ENCODE measurements around the gene GALC. TPM values are rescaled to one million over a fixed set of nuclear protein-coding genes. Genes with fewer than 3 reads are reported as not detected.
A peak's percentile ranks its signal among the peaks of the same experiment; 100 is the strongest.

Gene GALC
- total and polyA plus RNA-seq, 12 donors: 8.3 to 330 (median 37.3) TPM

- no peaks in the 10 kb centered on the region for H3K9me3 ChIP-seq (replicated peaks in 1 of 3)
- H3K4me3 ChIP-seq: no peak overlapping the region
- no peaks in the 10 kb centered on the region for H3K27me3 ChIP-seq
- peaks cover 10 to 29% of the 10 kb centered on the region in 2 donors for H3K4me1 ChIP-seq (replicated peaks in 1 of 2)
- H3K36me3 ChIP-seq (replicated peaks in 1 of 2): peaks cover 0 to 6% of the 10 kb centered on the region in 2 donors
- intact Hi-C loops (cut with DNase I): no loop called here
- peak overlapping the region in 3 of 5 donors; percentile 14 to 97 (median 58) for H3K27ac ChIP-seq
- TF ChIP-seq POLR2A (IDR thresholded peaks at IDR 0.05): no peak
- TF ChIP-seq, protein P1, sequence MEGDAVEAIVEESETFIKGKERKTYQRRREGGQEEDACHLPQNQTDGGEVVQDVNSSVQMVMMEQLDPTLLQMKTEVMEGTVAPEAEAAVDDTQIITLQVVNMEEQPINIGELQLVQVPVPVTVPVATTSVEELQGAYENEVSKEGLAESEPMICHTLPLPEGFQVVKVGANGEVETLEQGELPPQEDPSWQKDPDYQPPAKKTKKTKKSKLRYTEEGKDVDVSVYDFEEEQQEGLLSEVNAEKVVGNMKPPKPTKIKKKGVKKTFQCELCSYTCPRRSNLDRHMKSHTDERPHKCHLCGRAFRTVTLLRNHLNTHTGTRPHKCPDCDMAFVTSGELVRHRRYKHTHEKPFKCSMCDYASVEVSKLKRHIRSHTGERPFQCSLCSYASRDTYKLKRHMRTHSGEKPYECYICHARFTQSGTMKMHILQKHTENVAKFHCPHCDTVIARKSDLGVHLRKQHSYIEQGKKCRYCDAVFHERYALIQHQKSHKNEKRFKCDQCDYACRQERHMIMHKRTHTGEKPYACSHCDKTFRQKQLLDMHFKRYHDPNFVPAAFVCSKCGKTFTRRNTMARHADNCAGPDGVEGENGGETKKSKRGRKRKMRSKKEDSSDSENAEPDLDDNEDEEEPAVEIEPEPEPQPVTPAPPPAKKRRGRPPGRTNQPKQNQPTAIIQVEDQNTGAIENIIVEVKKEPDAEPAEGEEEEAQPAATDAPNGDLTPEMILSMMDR (IDR thresholded peaks at IDR 0.05): no peak
- DNase-seq: peak in 3 of 7 donors; percentile 24 to 44 (median 27)
- WGBS, 4 donors: 70 to 72% (median 71%) methylated on average over 4 of the region's 4 CpGs
Measured at GRCh38 chr14:87990682-87991081, 2.3 kb downstream of the GALC start.

- intact Hi-C loops (cut with DNase I): no loop called here
- no peaks in the 10 kb centered on the region for H3K27me3 ChIP-seq
- WGBS, 4 donors: 76 to 85% (median 83%) methylated on average over 2 of the region's 2 CpGs
- no peaks in the 10 kb centered on the region for H3K9me3 ChIP-seq (replicated peaks in 1 of 3)
- peaks cover 5 to 26% of the 10 kb centered on the region in 2 donors for H3K4me1 ChIP-seq (replicated peaks in 1 of 2)
- no peak overlapping the region for H3K4me3 ChIP-seq
- H3K36me3 ChIP-seq (replicated peaks in 1 of 2): peaks cover 0 to 9% of the 10 kb centered on the region in 2 donors
- no peak overlapping the region for H3K27ac ChIP-seq
- DNase-seq: no peak
- TF ChIP-seq POLR2A (IDR thresholded peaks at IDR 0.05): no peak
- TF ChIP-seq, protein P1 (IDR thresholded peaks at IDR 0.05): no peak
Measured at GRCh38 chr14:87989956-87990299, 3.1 kb downstream of the GALC start.

DNA sequence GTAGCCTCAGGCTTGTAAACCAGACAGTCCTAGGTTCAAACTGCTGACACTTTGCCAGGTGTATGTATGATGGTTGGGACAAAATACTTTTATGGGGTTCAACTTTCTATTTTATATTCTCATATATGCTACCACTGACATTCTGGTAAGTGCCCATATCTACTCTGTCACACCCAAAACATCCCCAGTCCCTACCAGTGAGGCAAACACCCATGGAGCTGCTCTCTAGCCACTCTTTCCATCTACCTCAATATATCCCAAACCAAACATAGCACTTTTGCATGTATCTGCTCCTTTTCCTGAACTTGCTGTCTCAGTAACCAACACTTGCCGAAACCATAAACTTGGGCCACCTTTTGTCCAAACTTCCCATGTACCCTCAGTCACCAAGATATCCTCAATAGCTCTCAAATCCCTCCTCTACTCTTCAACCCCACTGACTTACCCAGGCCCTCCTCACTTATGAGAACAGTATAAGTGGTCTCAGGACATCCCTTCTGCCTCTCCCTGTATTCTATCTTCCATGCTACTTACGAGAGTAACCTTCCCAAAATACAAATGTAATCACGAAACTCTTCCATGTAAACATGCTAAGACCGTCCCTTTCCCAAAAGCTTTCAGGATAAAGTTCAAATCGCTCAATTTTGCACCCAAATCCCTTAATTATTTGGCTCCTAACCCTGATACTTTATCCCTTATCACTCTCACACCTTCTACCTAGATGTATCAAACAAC is 3.6 kb downstream of the GALC start:
- peaks cover 5 to 26% of the 10 kb centered on the region in 2 donors for H3K4me1 ChIP-seq (replicated peaks in 1 of 2)
- H3K27me3 ChIP-seq: no peaks in the 10 kb centered on the region
- no peaks in the 10 kb centered on the region for H3K9me3 ChIP-seq (replicated peaks in 1 of 3)
- intact Hi-C loops (cut with DNase I): no loop called here
- WGBS, 4 donors: 86 to 97% (median 97%) methylated on average over 5 of the region's 5 CpGs
- TF ChIP-seq, protein P1 (IDR thresholded peaks at IDR 0.05): no peak
- TF ChIP-seq POLR2A (IDR thresholded peaks at IDR 0.05): no peak
- peaks cover 0 to 10% of the 10 kb centered on the region in 2 donors for H3K36me3 ChIP-seq (replicated peaks in 1 of 2)
- H3K4me3 ChIP-seq: no peak overlapping the region
- no peak for DNase-seq
- no peak overlapping the region for H3K27ac ChIP-seq

GRCh38 chr14:87979689-87980088 is 13.3 kb downstream of the GALC start:
- WGBS, 4 donors: 89 to 100% (median 94%) methylated on average over 1 of the region's 1 CpG
- intact Hi-C loops (cut with DNase I): no loop called here
- no peak for TF ChIP-seq POLR2A (IDR thresholded peaks at IDR 0.05)
- TF ChIP-seq, protein P1 (IDR thresholded peaks at IDR 0.05): no peak
- H3K36me3 ChIP-seq (replicated peaks in 1 of 2): peaks cover 0 to 10% of the 10 kb centered on the region in 2 donors
- no peaks in the 10 kb centered on the region for H3K4me1 ChIP-seq (replicated peaks in 1 of 2)
- H3K9me3 ChIP-seq (replicated peaks in 1 of 3): no peaks in the 10 kb centered on the region
- no peaks in the 10 kb centered on the region for H3K27me3 ChIP-seq
- DNase-seq: no peak
- H3K4me3 ChIP-seq: no peak overlapping the region
- no peak overlapping the region for H3K27ac ChIP-seq

Data from adrenal gland (tissue), 12 donors.